HG03571 (cell line): Measurements from ENCODE around the gene REC8.

Experiments used
- ATAC-seq: cut with Tn5 transposase; IDR thresholded peaks from one replicate; pipeline ENCODE4 v1.9.1; 2021; ENCODE audit not compliant: unreplicated experiment

REC8 gene

GRCh38 chr14:24171422-24172260 lies at the start of gene REC8:
Gene REC8 (plus strand): TSS chr14:24172080. CDS start chr14:24172553, 473 bp downstream.
- ATAC-seq, result peak; percentile 87

- ATAC-seq, result no peak
Measured at GRCh38 chr14:24122416-24122815, 49.5 kb upstream of the REC8 start.

- ATAC-seq, result no peak
Measured at GRCh38 chr14:24122898-24123297, 49.0 kb upstream of the REC8 start.

- no peak for ATAC-seq
Measured at GRCh38 chr14:24123424-24124417, 48.2 kb upstream of the REC8 start.

- no peak for ATAC-seq
Measured at GRCh38 chr14:24126939-24127338, 44.9 kb upstream of the REC8 start.

GRCh38 chr14:24127673-24128072 lies 44.2 kb upstream of the REC8 start:
- ATAC-seq, result no peak

- ATAC-seq, result no peak
Measured at GRCh38 chr14:24129410-24129998, 42.4 kb upstream of the REC8 start.

GRCh38 chr14:24130380-24130716 lies 41.5 kb upstream of the REC8 start, which contains the start of gene FITM1:
Gene FITM1 (plus strand): TSS chr14:24130659. CDS start chr14:24131564, 905 bp downstream.
- no peak for ATAC-seq

GRCh38 chr14:24130717-24131548 lies 40.9 kb upstream of the REC8 start:
- no peak for ATAC-seq

- ATAC-seq, result no peak
Measured at GRCh38 chr14:24131549-24131966, 40.3 kb upstream of the REC8 start.

GRCh38 chr14:24132061-24132685 lies 39.7 kb upstream of the REC8 start:
- no peak for ATAC-seq

GRCh38 chr14:24132976-24133375 lies 38.9 kb upstream of the REC8 start:
- ATAC-seq, result no peak

- no peak for ATAC-seq
Measured at GRCh38 chr14:24133735-24134134, 38.1 kb upstream of the REC8 start.

- no peak for ATAC-seq
Measured at GRCh38 chr14:24135584-24135833, 36.4 kb upstream of the REC8 start.

GRCh38 chr14:24135834-24136683 lies 35.8 kb upstream of the REC8 start, which contains the start of gene PSME1:
Gene PSME1 (plus strand): TSS chr14:24136194. CDS start chr14:24136263, 69 bp downstream.
- peak; percentile 83 for ATAC-seq

GRCh38 chr14:24136684-24137528 lies 35.0 kb upstream of the REC8 start:
- ATAC-seq, result no peak

- no peak for ATAC-seq
Measured at GRCh38 chr14:24137529-24138395, 34.1 kb upstream of the REC8 start.
